Activated T-cell treated with anti-CD3 and anti-CD28 coated beads, Interleukin-2, amount 50 U/mL, for 4 hours (primary cell): ENCODE data around the gene USF2. TPM values are rescaled to one million over a fixed set of nuclear protein-coding genes. Genes with fewer than 3 reads are reported as not detected.

Experiments
- ATAC-seq, 2 donors: fragments of 200-7000 bp; cut with Tn5 transposase; one replicate each; pipeline ENCODE4 v1.10.0; 2021
- DNase-seq: peaks from one replicate; pipeline ENCODE4 v3.0.0-alpha.2; 2020
- H3K27me3 Mint-ChIP-seq: one replicate; pipeline ENCODE4 v1.8.0; 2021; ENCODE audit warnings: low read depth, mixed read lengths
- H3K36me3 Mint-ChIP-seq: one replicate; pipeline ENCODE4 v1.8.0; 2022; ENCODE audit warnings: mixed read lengths; ENCODE audit not compliant: insufficient read depth
- H3K4me1 Mint-ChIP-seq: one replicate; pipeline ENCODE4 v1.8.0; 2021; ENCODE audit warnings: low read depth, mixed read lengths
- H3K4me3 Mint-ChIP-seq: one replicate; pipeline ENCODE4 v1.8.0; 2021; ENCODE audit warnings: mild to moderate bottlenecking, moderate library complexity, mixed read lengths
- H3K9me3 Mint-ChIP-seq: one replicate; pipeline ENCODE4 v1.8.0; 2021; ENCODE audit warnings: mixed read lengths
- total RNA-seq, 3 donors: library from RNA; stranded (reverse); gene quantifications; one replicate each; pipeline ENCODE4 v1.2.1, GENCODE V29; 2021

The USF2 gene
- total RNA-seq, 3 donors from 2014 or later, result 130 to 145 (median 144) TPM

- Mint-ChIP-seq H3K4me3 (no peak overlapping the region), H3K36me3 (no peaks in the 10 kb centered on the region), H3K4me1 (no peaks in the 10 kb centered on the region), H3K27me3 (peaks cover 5% of the 10 kb centered on the region), H3K9me3 (no peaks in the 10 kb centered on the region)
- ATAC-seq, result no peak
- no peak for DNase-seq
Observed at GRCh38 chr19:35304036-35304435, 35.3 kb downstream of the USF2 start.

- Mint-ChIP-seq H3K9me3 (no peaks in the 10 kb centered on the region), H3K4me3 (no peak overlapping the region), H3K4me1 (no peaks in the 10 kb centered on the region), H3K36me3 (no peaks in the 10 kb centered on the region), H3K27me3 (peaks cover 7% of the 10 kb centered on the region)
- DNase-seq (no peak), ATAC-seq (no peak)
Observed at GRCh38 chr19:35305181-35305580, 36.4 kb downstream of the USF2 start.

- no peaks in the 10 kb centered on the region for H3K36me3 Mint-ChIP-seq
- no peak for DNase-seq
- no peak overlapping the region for H3K4me3 Mint-ChIP-seq
- H3K27me3 Mint-ChIP-seq, result peaks cover 7% of the 10 kb centered on the region
- H3K4me1 Mint-ChIP-seq, result no peaks in the 10 kb centered on the region
- H3K9me3 Mint-ChIP-seq, result no peaks in the 10 kb centered on the region
- peak in 1 of 2 donors; percentile 25 for ATAC-seq
Observed at GRCh38 chr19:35306473-35307246, 37.9 kb downstream of the USF2 start.

- DNase-seq (no peak), ATAC-seq (no peak)
- no peaks in the 10 kb centered on the region for H3K9me3 Mint-ChIP-seq
- H3K4me3 Mint-ChIP-seq, result no peak overlapping the region
- no peaks in the 10 kb centered on the region for H3K4me1 Mint-ChIP-seq
- no peaks in the 10 kb centered on the region for H3K36me3 Mint-ChIP-seq
- peaks cover 7% of the 10 kb centered on the region for H3K27me3 Mint-ChIP-seq
Observed at GRCh38 chr19:35307931-35308330, 39.2 kb downstream of the USF2 start.

- Mint-ChIP-seq H3K9me3 (no peaks in the 10 kb centered on the region), H3K4me1 (no peaks in the 10 kb centered on the region), H3K4me3 (no peak overlapping the region), H3K27me3 (peaks cover 5% of the 10 kb centered on the region), H3K36me3 (no peaks in the 10 kb centered on the region)
- no peak for DNase-seq
- no peak for ATAC-seq
Observed at GRCh38 chr19:35308910-35309309, 40.1 kb downstream of the USF2 start.

- no peak for ATAC-seq
Observed at GRCh38 chr19:35309481-35310279, 40.9 kb downstream of the USF2 start.

GRCh38 chr19:35310331-35310730, 41.6 kb downstream of the USF2 start:
- Mint-ChIP-seq H3K4me1 (no peaks in the 10 kb centered on the region), H3K27me3 (peaks cover 5% of the 10 kb centered on the region), H3K4me3 (no peak overlapping the region), H3K9me3 (no peaks in the 10 kb centered on the region), H3K36me3 (no peaks in the 10 kb centered on the region)
- DNase-seq (no peak), ATAC-seq (no peak)

More at GRCh38 chr19:35309481-35310279, 40.9 kb downstream of the USF2 start:
- no peaks in the 10 kb centered on the region for H3K36me3 Mint-ChIP-seq
- DNase-seq, result no peak
- H3K4me1 Mint-ChIP-seq, result no peaks in the 10 kb centered on the region
- no peak overlapping the region for H3K4me3 Mint-ChIP-seq
- H3K9me3 Mint-ChIP-seq, result no peaks in the 10 kb centered on the region
- H3K27me3 Mint-ChIP-seq, result peaks cover 5% of the 10 kb centered on the region

- no peaks in the 10 kb centered on the region for H3K9me3 Mint-ChIP-seq
- ATAC-seq (no peak), DNase-seq (no peak)
- no peaks in the 10 kb centered on the region for H3K36me3 Mint-ChIP-seq
- H3K4me1 Mint-ChIP-seq, result no peaks in the 10 kb centered on the region
- peaks cover 5% of the 10 kb centered on the region for H3K27me3 Mint-ChIP-seq
- H3K4me3 Mint-ChIP-seq, result no peak overlapping the region
Observed at GRCh38 chr19:35310811-35311465, 42.2 kb downstream of the USF2 start.

- Mint-ChIP-seq H3K4me3 (no peak overlapping the region), H3K4me1 (no peaks in the 10 kb centered on the region), H3K36me3 (no peaks in the 10 kb centered on the region), H3K27me3 (peaks cover 5% of the 10 kb centered on the region), H3K9me3 (no peaks in the 10 kb centered on the region)
- DNase-seq, result no peak
- no peak for ATAC-seq
Observed at GRCh38 chr19:35311901-35312665, 43.3 kb downstream of the USF2 start.

- Mint-ChIP-seq H3K36me3 (no peaks in the 10 kb centered on the region), H3K4me1 (peaks cover 4% of the 10 kb centered on the region), H3K4me3 (no peak overlapping the region), H3K27me3 (peaks cover 5% of the 10 kb centered on the region), H3K9me3 (no peaks in the 10 kb centered on the region)
- no peak for DNase-seq
- ATAC-seq, result no peak
Observed at GRCh38 chr19:35313587-35313986, 44.8 kb downstream of the USF2 start.

GRCh38 chr19:35314031-35314430, 45.3 kb downstream of the USF2 start:
- no peak overlapping the region for H3K4me3 Mint-ChIP-seq
- peaks cover 8% of the 10 kb centered on the region for H3K4me1 Mint-ChIP-seq
- H3K36me3 Mint-ChIP-seq, result no peaks in the 10 kb centered on the region
- ATAC-seq, result no peak
- DNase-seq, result no peak
- no peaks in the 10 kb centered on the region for H3K9me3 Mint-ChIP-seq
- H3K27me3 Mint-ChIP-seq, result peaks cover 6% of the 10 kb centered on the region

- Mint-ChIP-seq H3K27me3 (peaks cover 3% of the 10 kb centered on the region), H3K36me3 (no peaks in the 10 kb centered on the region), H3K9me3 (no peaks in the 10 kb centered on the region), H3K4me3 (no peak overlapping the region), H3K4me1 (peaks cover 9% of the 10 kb centered on the region)
- DNase-seq (no peak), ATAC-seq (no peak)
Observed at GRCh38 chr19:35314858-35315470, 46.2 kb downstream of the USF2 start.

GRCh38 chr19:35315883-35316282, 47.1 kb downstream of the USF2 start:
- peaks cover 5% of the 10 kb centered on the region for H3K27me3 Mint-ChIP-seq
- no peak overlapping the region for H3K4me3 Mint-ChIP-seq
- H3K9me3 Mint-ChIP-seq, result no peaks in the 10 kb centered on the region
- peaks cover 9% of the 10 kb centered on the region for H3K4me1 Mint-ChIP-seq
- ATAC-seq (no peak), DNase-seq (no peak)
- H3K36me3 Mint-ChIP-seq, result no peaks in the 10 kb centered on the region

- Mint-ChIP-seq H3K4me1 (peaks cover 9% of the 10 kb centered on the region), H3K9me3 (no peaks in the 10 kb centered on the region), H3K4me3 (no peak overlapping the region), H3K36me3 (no peaks in the 10 kb centered on the region), H3K27me3 (peaks cover 5% of the 10 kb centered on the region)
- DNase-seq, result no peak
- ATAC-seq, result no peak
Observed at GRCh38 chr19:35316560-35316959, 47.8 kb downstream of the USF2 start.
